ENCODE results near the gene DCXR. TPM values are rescaled to one million over a fixed set of nuclear protein-coding genes. Genes with fewer than 3 reads are reported as not detected.

Gene DCXR
- total RNA-seq, 2 experiments from 2014 or later, result 132 to 147 TPM

DNA sequence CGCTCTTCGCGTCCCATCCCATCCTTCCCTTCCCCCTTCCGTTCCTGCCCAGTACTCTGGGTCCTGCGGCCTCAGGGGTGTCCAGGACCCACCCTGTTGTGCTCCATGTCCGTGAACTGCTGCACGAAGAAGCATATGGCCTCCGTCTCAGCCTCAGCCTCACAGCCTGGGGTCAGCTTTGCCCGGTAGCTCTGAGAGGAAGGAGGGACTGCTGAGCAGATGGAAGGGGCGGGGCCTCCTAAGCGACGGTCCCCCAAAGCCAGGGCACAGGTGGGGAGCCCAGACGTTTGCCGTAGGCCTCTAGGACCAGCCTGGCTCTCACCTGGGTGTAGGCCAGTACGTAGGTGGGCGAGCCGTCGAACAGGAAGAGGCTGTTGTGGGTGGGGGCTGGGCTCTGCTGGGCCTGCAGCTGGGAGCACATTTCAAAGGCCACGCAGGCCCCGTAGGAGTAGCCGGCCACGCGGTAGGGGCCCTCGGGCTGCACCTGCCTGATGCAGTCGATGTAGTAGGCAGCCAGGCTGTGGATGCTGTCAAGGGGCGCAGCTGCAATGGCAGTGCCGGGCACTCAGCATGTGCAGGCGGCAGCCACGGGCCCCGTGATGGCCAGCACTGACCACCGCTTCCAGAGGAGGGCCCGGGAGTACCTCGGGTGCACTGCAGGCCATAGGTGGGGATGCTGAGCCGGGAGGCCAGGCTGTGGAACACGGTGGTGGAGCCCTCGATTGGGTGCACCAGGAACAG, 42.7 kb upstream of the DCXR start:
- no peak for TF ChIP-seq EZH2phosphoT487 (IDR thresholded peaks at IDR 0.05; ENCODE audit: borderline replicate concordance, low read depth, low read length)
- no peak for TF ChIP-seq CTCF (conservative IDR thresholded peaks at IDR 0.05; ENCODE audit: low read length)
- DNase-seq (ENCODE audit: low spot score), result no peak
- peaks cover 86% of the 10 kb centered on the region for H3K36me3 ChIP-seq (ENCODE audit: insufficient read depth, low read length)
- intact Hi-C loops (cut with micrococcal nuclease; ENCODE audit: unreplicated experiment), result no loop called here
- ChIA-PET POLR2A (no interaction called here), CTCF (ENCODE audit: unreplicated experiment) (no interaction called here)
- H3K9me2 ChIP-seq (ENCODE audit: insufficient read depth, low read length), result no peaks in the 10 kb centered on the region
- no peaks in the 10 kb centered on the region for H3K9me3 ChIP-seq (ENCODE audit: low read length)
- no peak overlapping the region for H2AFZ ChIP-seq (ENCODE audit: low read length)
- no peak overlapping the region for H3K27ac ChIP-seq (ENCODE audit: low read depth, low read length, poor library complexity, severe bottlenecking)
- no peak overlapping the region for H3K4me3 ChIP-seq (ENCODE audit: low read depth, low read length, poor library complexity, severe bottlenecking)
- no peaks in the 10 kb centered on the region for H4K20me1 ChIP-seq (ENCODE audit: insufficient read depth, low read length)
- BruUV-seq (replicated peaks), result no TSS peak
- no peak overlapping the region for H3K4me2 ChIP-seq (ENCODE audit: low read length)
- H3K79me2 ChIP-seq (ENCODE audit: insufficient read depth, low read depth, low read length), result no peaks in the 10 kb centered on the region
- peaks cover 13% of the 10 kb centered on the region for H3K4me1 ChIP-seq (ENCODE audit: insufficient read depth, low read length, poor library complexity, severe bottlenecking)

- Histone ChIP-seq H4K20me1 (ENCODE audit: insufficient read depth, low read length) (no peaks in the 10 kb centered on the region), H3K9me2 (ENCODE audit: insufficient read depth, low read length) (no peaks in the 10 kb centered on the region), H3K27ac (ENCODE audit: low read depth, low read length, poor library complexity, severe bottlenecking) (no peak overlapping the region), H3K4me2 (ENCODE audit: low read length) (no peak overlapping the region), H3K79me2 (ENCODE audit: insufficient read depth, low read depth, low read length) (no peaks in the 10 kb centered on the region), H3K9me3 (ENCODE audit: low read length) (no peaks in the 10 kb centered on the region), H2AFZ (ENCODE audit: low read length) (no peak overlapping the region), H3K4me3 (ENCODE audit: low read depth, low read length, poor library complexity, severe bottlenecking) (no peak overlapping the region), H3K36me3 (ENCODE audit: insufficient read depth, low read length) (peaks cover 76% of the 10 kb centered on the region), H3K4me1 (ENCODE audit: insufficient read depth, low read length, poor library complexity, severe bottlenecking) (peaks cover 24% of the 10 kb centered on the region)
- DNase-seq (ENCODE audit: low spot score), result no peak
- no TSS peak for BruUV-seq (replicated peaks)
- CTCF ChIA-PET (ENCODE audit: unreplicated experiment), result no interaction called here
- POLR2A ChIA-PET, result no interaction called here
- intact Hi-C loops (cut with micrococcal nuclease; ENCODE audit: unreplicated experiment), result no loop called here
- TF ChIP-seq EZH2phosphoT487 (IDR thresholded peaks at IDR 0.05; ENCODE audit: borderline replicate concordance, low read depth, low read length) (no peak), CTCF (conservative IDR thresholded peaks at IDR 0.05; ENCODE audit: low read length) (no peak)
Observed at GRCh38 chr17:82079001-82079677, 41.6 kb upstream of the DCXR start.

DNA sequence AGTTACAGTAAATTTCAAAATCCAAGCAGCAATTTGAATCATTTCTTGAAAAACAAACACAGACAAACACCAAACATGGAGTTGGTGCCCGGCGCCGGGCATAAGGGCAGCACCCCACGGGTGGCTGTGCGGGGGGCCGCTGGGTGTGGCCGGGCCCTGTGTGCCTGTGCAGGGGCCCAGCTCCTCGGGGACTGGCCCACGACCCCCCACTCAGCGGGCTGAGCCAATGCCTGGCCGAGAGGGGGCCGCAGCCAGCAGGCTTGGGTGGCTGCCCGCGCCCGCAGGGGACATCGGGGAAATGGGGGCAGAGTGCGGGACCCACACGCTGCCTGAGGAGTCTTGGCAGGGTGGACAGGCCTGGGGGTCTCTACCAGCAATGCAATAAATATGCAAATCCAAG, 40.9 kb upstream of the DCXR start:
- Histone ChIP-seq H4K20me1 (ENCODE audit: insufficient read depth, low read length) (no peaks in the 10 kb centered on the region), H3K4me2 (ENCODE audit: low read length) (no peak overlapping the region), H2AFZ (ENCODE audit: low read length) (no peak overlapping the region), H3K9me2 (ENCODE audit: insufficient read depth, low read length) (no peaks in the 10 kb centered on the region), H3K4me1 (ENCODE audit: insufficient read depth, low read length, poor library complexity, severe bottlenecking) (peaks cover 25% of the 10 kb centered on the region), H3K36me3 (ENCODE audit: insufficient read depth, low read length) (peaks cover 68% of the 10 kb centered on the region), H3K4me3 (ENCODE audit: low read depth, low read length, poor library complexity, severe bottlenecking) (no peak overlapping the region), H3K9me3 (ENCODE audit: low read length) (no peaks in the 10 kb centered on the region), H3K79me2 (ENCODE audit: insufficient read depth, low read depth, low read length) (no peaks in the 10 kb centered on the region), H3K27ac (ENCODE audit: low read depth, low read length, poor library complexity, severe bottlenecking) (no peak overlapping the region)
- BruUV-seq (replicated peaks), result TSS peak; percentile 69
- no peak for DNase-seq (ENCODE audit: low spot score)
- no peak for TF ChIP-seq CTCF (conservative IDR thresholded peaks at IDR 0.05; ENCODE audit: low read length)
- intact Hi-C loops (cut with micrococcal nuclease; ENCODE audit: unreplicated experiment), result no loop called here
- ChIA-PET POLR2A (no interaction called here), CTCF (ENCODE audit: unreplicated experiment) (no interaction called here)

All from OCI-LY7 (cell line).